Nephron (organoid): ENCODE data around the gene SPATA16.

Experiments used
- H3K27ac Mint-ChIP-seq, 3 experiments: 2 replicates each; pipeline ENCODE4 v1.8.0; 2020; ENCODE audit warnings: mixed read lengths in 3 of 3, mild to moderate bottlenecking in 2 of 3, moderate library complexity in 1 of 3
- H3K27me3 Mint-ChIP-seq: 2 replicates; pipeline ENCODE4 v1.8.0; 2021; ENCODE audit warnings: low read depth, mild to moderate bottlenecking, moderate library complexity, mixed read lengths
- H3K36me3 Mint-ChIP-seq: 2 replicates; pipeline ENCODE4 v1.8.0; 2020; ENCODE audit warnings: low read depth, mixed read lengths
- H3K4me1 Mint-ChIP-seq: 2 replicates; pipeline ENCODE4 v1.8.0; 2020; ENCODE audit warnings: mixed read lengths
- H3K4me3 Mint-ChIP-seq, 3 experiments: 2 replicates each; pipeline ENCODE4 v1.8.0; 2020; ENCODE audit warnings: mild to moderate bottlenecking in 3 of 3, mixed read lengths in 3 of 3, moderate library complexity in 2 of 3
- H3K9me3 Mint-ChIP-seq: 2 replicates; pipeline ENCODE4 v1.8.0; 2020; ENCODE audit warnings: mixed read lengths
- CTCF ChIP-seq, 3 experiments: fragments of 200-600 bp; sonication (generic); IDR thresholded peaks; one replicate each; pipeline ENCODE4 v1.5.0; 2021; ENCODE audit warnings: antibody characterized with exemption in 3 of 3; ENCODE audit not compliant: unreplicated experiment in 3 of 3

SPATA16 gene

GRCh38 chr3:172844428-172844827, 296.6 kb downstream of the SPATA16 start:
- TF ChIP-seq CTCF (IDR thresholded peaks at IDR 0.05; ENCODE audit: unreplicated experiment in 3 of 3): no peak
- no peaks in the 10 kb centered on the region for H3K27me3 Mint-ChIP-seq
- H3K27ac Mint-ChIP-seq: no peak overlapping the region
- no peak overlapping the region for H3K4me3 Mint-ChIP-seq
- H3K4me1 Mint-ChIP-seq: peaks cover 11% of the 10 kb centered on the region
- H3K9me3 Mint-ChIP-seq: no peaks in the 10 kb centered on the region
- no peaks in the 10 kb centered on the region for H3K36me3 Mint-ChIP-seq

- H3K27me3 Mint-ChIP-seq: peaks cover 8% of the 10 kb centered on the region
- TF ChIP-seq CTCF (IDR thresholded peaks at IDR 0.05; ENCODE audit: unreplicated experiment in 3 of 3): no peak
- H3K4me1 Mint-ChIP-seq: peaks cover under 1% of the 10 kb centered on the region
- no peaks in the 10 kb centered on the region for H3K9me3 Mint-ChIP-seq
- H3K4me3 Mint-ChIP-seq: no peak overlapping the region
- no peaks in the 10 kb centered on the region for H3K36me3 Mint-ChIP-seq
- H3K27ac Mint-ChIP-seq: no peak overlapping the region
Measured at GRCh38 chr3:172840913-172841312, 300.1 kb downstream of the SPATA16 start.

GRCh38 chr3:172840463-172840862, 300.6 kb downstream of the SPATA16 start:
- no peak overlapping the region for H3K27ac Mint-ChIP-seq
- H3K9me3 Mint-ChIP-seq: no peaks in the 10 kb centered on the region
- H3K4me1 Mint-ChIP-seq: no peaks in the 10 kb centered on the region
- H3K4me3 Mint-ChIP-seq: no peak overlapping the region
- H3K36me3 Mint-ChIP-seq: no peaks in the 10 kb centered on the region
- no peak for TF ChIP-seq CTCF (IDR thresholded peaks at IDR 0.05; ENCODE audit: unreplicated experiment in 3 of 3)
- peaks cover 8% of the 10 kb centered on the region for H3K27me3 Mint-ChIP-seq

GRCh38 chr3:172839679-172840078, 301.4 kb downstream of the SPATA16 start:
- H3K27ac Mint-ChIP-seq: no peak overlapping the region
- TF ChIP-seq CTCF (IDR thresholded peaks at IDR 0.05; ENCODE audit: unreplicated experiment in 3 of 3): no peak
- H3K27me3 Mint-ChIP-seq: peaks cover 8% of the 10 kb centered on the region
- H3K4me3 Mint-ChIP-seq: no peak overlapping the region
- no peaks in the 10 kb centered on the region for H3K9me3 Mint-ChIP-seq
- H3K4me1 Mint-ChIP-seq: no peaks in the 10 kb centered on the region
- no peaks in the 10 kb centered on the region for H3K36me3 Mint-ChIP-seq
